Measurements from ENCODE around the gene NVL.

DNA sequence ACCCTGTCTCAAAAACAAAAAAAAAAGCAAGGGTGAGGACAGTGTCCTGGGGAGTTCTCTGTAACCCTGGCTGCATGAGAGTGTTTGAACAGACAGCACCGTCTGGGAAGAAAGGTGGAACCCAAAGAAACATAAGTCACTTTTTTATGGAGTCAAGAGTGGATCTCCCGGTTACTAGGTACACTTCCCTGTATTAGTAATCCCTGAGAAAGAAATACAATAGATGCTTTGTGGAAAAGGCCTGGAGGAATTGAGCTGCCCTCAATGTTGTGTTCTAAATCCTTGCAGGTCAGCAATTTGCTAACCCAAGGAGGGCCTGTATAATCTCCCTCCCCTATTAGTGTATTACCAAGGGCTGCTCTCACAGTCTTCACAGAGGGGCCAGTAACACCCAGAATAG lies 130.3 kb downstream of the NVL start:
- TF ChIP-seq, protein P1, sequence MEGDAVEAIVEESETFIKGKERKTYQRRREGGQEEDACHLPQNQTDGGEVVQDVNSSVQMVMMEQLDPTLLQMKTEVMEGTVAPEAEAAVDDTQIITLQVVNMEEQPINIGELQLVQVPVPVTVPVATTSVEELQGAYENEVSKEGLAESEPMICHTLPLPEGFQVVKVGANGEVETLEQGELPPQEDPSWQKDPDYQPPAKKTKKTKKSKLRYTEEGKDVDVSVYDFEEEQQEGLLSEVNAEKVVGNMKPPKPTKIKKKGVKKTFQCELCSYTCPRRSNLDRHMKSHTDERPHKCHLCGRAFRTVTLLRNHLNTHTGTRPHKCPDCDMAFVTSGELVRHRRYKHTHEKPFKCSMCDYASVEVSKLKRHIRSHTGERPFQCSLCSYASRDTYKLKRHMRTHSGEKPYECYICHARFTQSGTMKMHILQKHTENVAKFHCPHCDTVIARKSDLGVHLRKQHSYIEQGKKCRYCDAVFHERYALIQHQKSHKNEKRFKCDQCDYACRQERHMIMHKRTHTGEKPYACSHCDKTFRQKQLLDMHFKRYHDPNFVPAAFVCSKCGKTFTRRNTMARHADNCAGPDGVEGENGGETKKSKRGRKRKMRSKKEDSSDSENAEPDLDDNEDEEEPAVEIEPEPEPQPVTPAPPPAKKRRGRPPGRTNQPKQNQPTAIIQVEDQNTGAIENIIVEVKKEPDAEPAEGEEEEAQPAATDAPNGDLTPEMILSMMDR (IDR thresholded peaks at IDR 0.05; ENCODE audit: low read depth, low read length, missing input control) = no peak
- no peak for TF ChIP-seq ATF3 (IDR thresholded peaks at IDR 0.05)
- no peak for TF ChIP-seq GABPA (IDR thresholded peaks at IDR 0.05 in 1 of 2, conservative IDR thresholded peaks at IDR 0.05 in 1 of 2)
- TF ChIP-seq MAX (IDR thresholded peaks at IDR 0.05) = no peak
- TF ChIP-seq RAD21 (IDR thresholded peaks at IDR 0.05) = no peak
